Stimulated activated CD8-positive, alpha-beta memory T cell treated with anti-CD3 and anti-CD28 coated beads, Interleukin-7, amount 100 ng/mL, for 1 hour (primary cell): ENCODE measurements around the gene CCDC167.

ENCODE experiments used
- DNase-seq, 2 donors: peaks; one replicate each; pipeline ENCODE4 v3.0.0-alpha.2; 2020; ENCODE audit warnings: low read depth in 2 of 2

CCDC167 gene

GRCh38 chr6:37530297-37530696 is 30.6 kb upstream of the CCDC167 start:
- no peak for DNase-seq

- no peak for DNase-seq
Measured at GRCh38 chr6:37528541-37528940, 28.8 kb upstream of the CCDC167 start.

- no peak for DNase-seq
Measured at GRCh38 chr6:37525460-37526357, 26.0 kb upstream of the CCDC167 start.

GRCh38 chr6:37524970-37525318 is 25.3 kb upstream of the CCDC167 start:
- DNase-seq: no peak

GRCh38 chr6:37524025-37524969 is 24.6 kb upstream of the CCDC167 start:
- DNase-seq: no peak

GRCh38 chr6:37523412-37523811 is 23.7 kb upstream of the CCDC167 start:
- no peak for DNase-seq

GRCh38 chr6:37522836-37523235 is 23.1 kb upstream of the CCDC167 start:
- DNase-seq: no peak

- DNase-seq: no peak
Measured at GRCh38 chr6:37521674-37522073, 22.0 kb upstream of the CCDC167 start.

- DNase-seq: no peak
Measured at GRCh38 chr6:37520926-37521325, 21.2 kb upstream of the CCDC167 start.

GRCh38 chr6:37519461-37519860 is 19.8 kb upstream of the CCDC167 start:
- DNase-seq: no peak

- DNase-seq: no peak
Measured at GRCh38 chr6:37518116-37518515, 18.4 kb upstream of the CCDC167 start.

GRCh38 chr6:37517411-37517812 is 17.7 kb upstream of the CCDC167 start:
- DNase-seq: peak; percentile 38 to 55

GRCh38 chr6:37516920-37517405 is 17.3 kb upstream of the CCDC167 start:
- no peak for DNase-seq

- peak; percentile 62 to 67 for DNase-seq
Measured at GRCh38 chr6:37516076-37516919, 16.6 kb upstream of the CCDC167 start.

- DNase-seq: no peak
Measured at GRCh38 chr6:37515712-37516075, 16.0 kb upstream of the CCDC167 start.

GRCh38 chr6:37514837-37515236 is 15.1 kb upstream of the CCDC167 start:
- DNase-seq: no peak

GRCh38 chr6:37514321-37514771 is 14.7 kb upstream of the CCDC167 start:
- DNase-seq: no peak

- DNase-seq: no peak
Measured at GRCh38 chr6:37513576-37513975, 13.9 kb upstream of the CCDC167 start.

GRCh38 chr6:37513155-37513554 is 13.5 kb upstream of the CCDC167 start:
- no peak for DNase-seq

- no peak for DNase-seq
Measured at GRCh38 chr6:37512400-37513011, 12.8 kb upstream of the CCDC167 start.

- DNase-seq: no peak
Measured at GRCh38 chr6:37511910-37512399, 12.3 kb upstream of the CCDC167 start.
